Fibroblast of skin of scalp (primary cell): Measurements from ENCODE around the gene ARTN.
A peak's percentile ranks its signal among the peaks of the same experiment; 100 is the strongest.

Source experiments
- DNase-seq: peaks from one replicate; pipeline ENCODE4 v3.0.0-alpha.2; 2013

Gene ARTN

DNA sequence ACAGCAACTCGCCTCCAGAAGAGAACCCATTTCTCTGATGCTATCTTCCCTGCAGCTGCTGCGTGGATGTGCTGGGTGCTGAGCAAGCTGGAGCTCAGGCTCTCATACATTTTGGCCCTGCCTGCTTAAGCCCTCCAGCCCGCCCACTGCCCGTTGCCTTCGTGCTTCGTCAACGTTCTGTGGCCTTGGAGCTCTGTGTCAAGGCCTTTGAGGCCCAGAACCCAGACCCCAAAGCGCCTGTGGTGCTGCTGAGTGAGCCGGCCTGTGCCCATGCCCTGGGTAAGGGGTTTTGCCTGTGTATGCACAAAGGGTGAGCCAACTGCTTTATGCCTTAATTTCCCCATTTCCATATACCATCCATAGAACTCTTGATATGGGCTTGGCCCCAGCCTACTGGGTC lies 37.3 kb downstream of the ARTN start:
- no peak for DNase-seq

DNA sequence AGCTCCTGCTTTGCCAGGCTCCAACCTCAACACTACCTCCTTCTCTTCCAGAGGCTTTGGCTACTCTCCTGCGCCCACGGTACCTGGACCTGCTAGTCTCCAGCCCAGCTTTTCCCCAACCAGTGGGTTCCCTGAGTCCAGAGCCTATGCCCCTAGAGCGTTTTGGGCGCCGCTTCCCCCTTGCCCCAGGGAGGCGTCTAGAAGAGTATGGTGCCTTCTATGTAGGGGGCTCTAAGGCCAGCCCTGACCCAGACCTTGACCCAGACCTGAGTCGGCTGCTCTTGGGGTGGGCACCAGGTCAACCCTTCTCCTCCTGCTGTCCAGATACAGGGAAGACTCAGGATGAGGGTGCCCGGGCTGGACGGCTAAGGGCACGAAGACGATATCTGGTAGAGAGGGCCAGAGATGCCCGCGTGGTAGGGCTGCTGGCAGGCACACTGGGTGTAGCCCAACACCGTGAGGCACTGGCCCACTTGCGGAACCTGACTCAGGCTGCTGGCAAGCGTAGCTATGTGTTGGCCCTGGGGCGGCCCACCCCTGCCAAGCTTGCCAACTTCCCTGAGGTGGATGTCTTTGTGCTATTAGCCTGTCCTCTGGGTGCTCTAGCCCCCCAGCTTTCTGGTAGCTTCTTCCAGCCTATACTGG lies 37.9 kb downstream of the ARTN start:
- no peak for DNase-seq

DNA sequence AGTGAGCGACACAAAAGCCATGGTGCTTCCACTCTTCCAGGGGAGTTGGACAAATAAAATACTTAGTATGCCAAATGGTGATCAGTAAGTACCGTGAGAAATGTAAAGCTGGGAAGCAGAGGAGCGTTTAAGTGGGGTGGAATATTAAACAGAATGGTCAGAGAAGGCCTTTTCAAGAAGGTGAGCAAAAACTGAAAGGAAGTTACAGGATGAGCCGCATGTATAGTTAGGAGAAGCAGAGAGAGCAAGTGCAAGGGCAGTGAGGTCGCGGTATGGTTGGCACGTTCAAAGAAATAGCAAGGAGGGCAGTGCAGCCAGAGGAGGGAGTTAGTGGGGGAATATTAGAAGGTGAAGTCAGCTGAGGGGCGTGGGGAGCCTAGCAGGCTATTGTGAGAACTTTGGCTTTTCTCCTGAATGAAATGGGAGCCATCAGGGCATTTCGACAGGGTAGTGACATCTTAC lies 40.4 kb downstream of the ARTN start:
- no peak for DNase-seq

DNA sequence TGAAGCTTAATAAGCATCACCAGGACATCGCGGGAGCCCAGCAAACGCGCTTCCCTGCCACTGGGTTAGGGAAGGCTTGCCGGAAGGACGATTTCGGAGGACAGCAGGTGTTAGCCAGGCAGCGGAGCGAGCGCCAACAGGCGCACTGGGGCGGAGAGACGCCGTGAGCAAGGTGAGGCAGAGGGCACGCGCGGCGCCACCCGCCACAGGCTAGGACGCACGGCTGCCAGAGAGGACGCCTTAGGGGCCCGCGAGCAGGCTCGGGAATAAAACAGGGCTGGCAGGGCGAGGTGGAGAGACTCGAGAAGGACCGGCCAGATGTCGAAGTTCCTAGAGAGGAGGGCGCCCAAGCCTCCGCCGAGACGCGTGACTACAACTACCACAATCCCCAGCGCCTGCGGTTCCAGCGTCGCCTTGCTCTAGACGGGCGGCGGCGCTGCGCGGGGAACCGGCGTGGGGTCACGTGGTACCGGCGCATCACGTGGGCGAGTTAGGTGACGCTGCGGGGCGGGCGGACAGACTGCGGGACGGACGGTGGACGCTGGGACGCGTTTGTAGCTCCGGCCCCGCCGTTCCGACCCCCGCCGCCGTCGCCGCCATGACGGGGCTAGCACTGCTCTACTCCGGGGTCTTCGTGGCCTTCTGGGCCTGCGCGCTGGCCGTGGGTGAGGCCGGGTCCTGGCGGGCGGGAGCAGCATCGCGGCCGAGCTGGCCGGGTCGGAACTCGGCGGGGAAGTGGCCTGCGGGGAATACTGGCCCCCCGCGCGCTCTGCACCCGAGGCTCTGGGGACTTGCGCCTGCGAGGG lies 41.0 kb downstream of the ARTN start, which contains the start of gene ATP6V0B:
Gene ATP6V0B, plus strand, starts transcription at position 518 of the 806 bp plus-strand sequence. Its CDS starts 81 bp downstream, at position 599.
- DNase-seq = peak; percentile 94

DNA sequence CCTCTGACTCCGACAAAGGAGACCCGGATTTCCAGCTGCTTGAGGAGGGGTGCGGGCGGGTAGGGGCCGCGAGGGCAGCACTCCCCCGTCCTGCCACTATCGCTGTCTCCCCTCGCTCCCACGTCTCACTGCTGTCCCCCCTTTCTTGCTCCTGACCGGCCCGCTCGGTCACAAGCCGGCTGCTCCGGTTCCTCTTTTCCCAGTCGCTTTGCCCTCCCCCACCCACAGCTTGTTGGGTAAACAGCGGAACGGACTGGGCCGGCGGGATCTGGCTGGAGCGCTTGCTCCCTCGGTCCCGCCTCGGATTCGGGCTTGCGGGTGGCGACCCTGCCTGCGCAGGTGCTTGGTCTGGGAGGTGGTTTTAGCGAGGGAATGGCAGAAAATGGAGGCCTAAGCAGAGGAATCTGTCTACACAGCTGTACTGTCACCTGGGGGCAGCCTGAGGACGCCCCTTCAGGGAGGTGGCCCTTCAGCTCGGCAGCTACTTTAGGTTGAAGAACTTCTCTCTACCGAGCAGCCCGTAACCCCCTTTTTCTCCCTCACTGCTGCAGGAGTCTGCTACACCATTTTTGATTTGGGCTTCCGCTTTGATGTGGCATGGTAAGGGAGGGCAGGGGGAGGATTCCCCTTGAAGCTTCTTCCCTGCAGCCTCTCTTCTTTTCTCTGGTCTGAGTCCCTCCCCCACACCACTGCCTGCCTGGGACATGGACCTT lies 41.8 kb downstream of the ARTN start:
- DNase-seq = no peak

DNA sequence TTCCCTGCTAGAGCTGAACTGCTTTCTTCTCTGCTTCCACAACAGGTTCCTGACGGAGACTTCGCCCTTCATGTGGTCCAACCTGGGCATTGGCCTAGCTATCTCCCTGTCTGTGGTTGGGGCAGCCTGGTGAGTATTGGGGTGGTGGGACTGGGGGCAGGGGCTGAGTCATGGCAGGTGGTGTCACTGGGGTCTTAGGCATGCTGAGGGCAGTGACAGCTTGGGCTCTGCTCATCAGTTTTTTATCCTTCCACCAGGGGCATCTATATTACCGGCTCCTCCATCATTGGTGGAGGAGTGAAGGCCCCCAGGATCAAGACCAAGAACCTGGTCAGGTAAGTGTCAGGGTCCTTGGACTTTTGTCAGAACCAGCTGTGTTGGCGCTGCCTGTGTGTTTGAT lies 42.4 kb downstream of the ARTN start:
- no peak for DNase-seq

DNA sequence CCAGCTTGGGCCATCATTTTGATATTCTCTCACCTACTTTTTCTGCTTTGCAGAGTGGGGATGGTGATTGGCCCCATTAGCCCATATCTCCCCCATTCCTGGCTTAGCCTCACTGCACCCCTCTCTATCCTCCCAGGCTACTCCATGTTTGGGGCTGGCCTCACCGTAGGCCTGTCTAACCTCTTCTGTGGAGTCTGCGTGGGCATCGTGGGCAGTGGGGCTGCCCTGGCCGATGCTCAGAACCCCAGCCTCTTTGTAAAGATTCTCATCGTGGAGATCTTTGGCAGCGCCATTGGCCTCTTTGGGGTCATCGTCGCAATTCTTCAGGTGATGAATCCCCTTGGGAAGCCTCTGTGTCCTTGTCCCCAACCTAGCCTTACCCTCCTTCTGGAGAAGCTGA lies 43.3 kb downstream of the ARTN start:
- no peak for DNase-seq

DNA sequence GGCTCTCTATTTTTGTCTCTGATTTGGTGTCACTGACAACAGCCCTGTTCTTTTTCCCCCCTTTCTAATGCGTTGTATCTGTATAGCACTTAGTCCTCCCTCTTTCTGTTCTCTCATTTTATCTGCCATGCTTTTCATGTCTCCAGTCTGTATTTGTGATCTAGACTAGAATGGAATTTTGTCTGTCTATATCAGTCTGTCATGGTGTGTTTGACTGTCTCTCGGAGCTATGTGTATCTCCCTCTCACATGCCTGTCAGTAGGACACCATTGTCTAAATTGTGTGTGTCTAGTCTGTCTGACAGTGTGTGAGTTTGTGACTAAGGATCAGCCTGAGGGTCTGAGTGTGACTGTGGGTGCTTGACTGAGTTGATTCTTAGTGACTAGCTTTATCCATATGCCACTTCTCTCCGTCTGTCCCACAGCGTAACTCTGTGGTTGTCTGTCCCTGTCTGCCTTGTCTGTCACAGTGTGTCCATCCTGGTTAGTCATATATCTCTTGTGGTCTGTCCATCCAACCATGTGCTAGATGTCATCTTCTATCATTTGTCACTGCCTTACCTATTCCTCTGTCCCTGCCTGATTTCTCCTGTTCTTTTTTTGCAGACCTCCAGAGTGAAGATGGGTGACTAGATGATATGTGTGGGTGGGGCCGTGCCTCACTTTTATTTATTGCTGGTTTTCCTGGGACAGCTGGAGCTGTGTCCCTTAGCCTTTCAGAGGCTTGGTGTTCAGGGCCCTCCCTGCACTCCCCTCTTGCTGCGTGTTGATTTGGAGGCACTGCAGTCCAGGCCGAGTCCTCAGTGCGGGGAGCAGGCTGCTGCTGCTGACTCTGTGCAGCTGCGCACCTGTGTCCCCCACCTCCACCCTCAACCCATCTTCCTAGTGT lies 44.0 kb downstream of the ARTN start:
- DNase-seq = no peak

DNA sequence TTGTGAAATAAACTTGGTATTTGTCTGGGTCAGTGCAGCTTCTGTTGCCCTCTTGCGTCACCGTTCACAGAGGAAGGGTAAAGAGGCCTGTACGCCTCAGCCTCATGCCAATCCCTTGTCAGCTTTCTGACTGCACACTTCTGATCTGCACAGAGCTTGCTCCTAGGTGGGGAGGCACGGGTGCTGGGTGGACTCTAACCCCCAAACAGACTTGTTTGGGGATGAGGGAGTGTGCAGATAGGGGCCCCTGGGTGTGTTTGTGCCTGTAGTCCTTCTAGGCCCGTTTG lies 44.6 kb downstream of the ARTN start:
- no peak for DNase-seq

DNA sequence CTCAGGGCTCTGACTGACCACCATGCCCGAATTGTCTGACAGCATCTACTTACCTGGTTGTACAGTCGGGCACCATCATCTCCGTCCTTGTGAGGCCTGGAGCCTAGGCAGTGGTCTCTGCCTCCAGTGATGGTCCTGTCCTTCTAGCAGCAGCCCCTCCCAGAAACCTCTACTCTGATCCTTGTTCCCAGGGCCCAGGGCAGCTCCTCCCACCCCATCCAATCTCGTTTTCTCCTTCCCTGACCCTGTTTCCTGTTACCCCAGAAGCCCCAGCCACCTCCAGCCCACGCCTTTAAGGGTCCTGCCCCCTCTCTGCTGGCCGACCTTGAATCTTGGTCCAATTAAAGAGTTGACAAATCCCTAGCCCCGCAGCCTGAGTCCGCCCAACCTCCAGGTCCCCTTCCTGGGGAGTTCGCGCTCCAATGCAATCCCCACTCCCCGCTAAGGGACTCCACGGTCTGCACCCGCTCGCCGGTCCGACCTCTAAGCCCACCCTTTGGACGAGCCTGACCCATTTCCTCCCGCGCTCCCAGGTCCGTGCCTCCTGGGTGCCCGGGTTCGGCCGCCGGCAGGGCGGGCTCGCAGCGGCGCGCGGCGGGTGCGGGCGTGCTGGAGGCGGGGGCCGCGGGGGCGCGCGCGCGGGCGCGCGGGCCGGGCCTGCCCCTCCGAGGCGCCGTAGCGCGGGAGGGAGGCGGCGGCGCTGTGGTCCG lies 45.1 kb downstream of the ARTN start, which contains the start of gene B4GALT2:
Gene B4GALT2, plus strand, starts transcription at position 660 of the 710 bp plus-strand sequence. CDS start 1,951 bp downstream, outside the sequence.
- peak; percentile 53 for DNase-seq

DNA sequence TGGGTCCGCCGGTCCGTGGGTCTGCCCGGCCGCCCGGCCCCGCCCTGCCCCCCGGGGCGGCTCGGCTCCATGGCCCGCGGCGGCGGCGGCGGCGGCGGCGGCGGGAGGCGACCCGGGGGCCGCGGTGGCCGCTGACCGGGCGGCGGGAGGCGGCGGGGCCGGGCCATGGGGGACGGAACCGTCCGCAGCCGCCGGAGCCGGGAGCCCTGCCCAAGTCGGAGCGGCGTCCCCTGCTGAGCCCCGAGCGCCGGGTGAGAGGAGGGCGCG lies 45.6 kb downstream of the ARTN start:
- no peak for DNase-seq

DNA sequence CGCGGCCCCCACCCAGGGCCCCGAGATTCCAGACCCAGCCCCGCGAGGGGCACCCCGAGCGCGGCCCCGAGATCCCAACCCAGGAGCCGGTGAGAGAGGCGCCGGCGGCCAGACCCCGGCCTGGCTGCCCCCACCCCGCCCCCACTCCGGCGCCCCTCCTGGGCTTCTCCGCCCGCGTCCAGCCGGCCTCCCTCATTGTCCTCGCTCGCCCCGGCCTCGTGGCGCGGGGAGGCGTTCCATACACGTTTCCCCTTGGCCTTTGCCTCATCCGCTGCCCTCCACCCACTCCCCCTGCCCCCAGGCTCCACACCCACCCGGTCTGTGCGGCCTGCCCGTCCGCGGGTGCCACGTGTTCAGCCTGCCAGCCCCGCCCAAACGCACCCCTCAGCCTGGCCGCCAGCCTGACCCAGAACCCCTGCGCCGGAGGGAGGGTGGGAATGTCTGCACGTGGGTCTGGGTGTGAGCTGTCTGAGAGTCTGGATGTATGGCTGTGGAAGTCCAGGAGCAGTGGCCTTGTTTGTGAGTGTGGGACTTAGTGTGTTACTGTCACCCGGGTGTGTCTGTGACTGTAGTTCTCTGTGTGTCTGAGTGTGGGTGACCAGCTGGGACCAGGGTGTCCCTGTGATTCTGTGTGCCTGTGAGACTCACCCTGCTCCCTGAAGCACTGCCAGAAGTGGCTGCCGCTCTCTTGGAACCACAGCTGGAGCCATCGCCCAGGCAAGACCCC lies 46.1 kb downstream of the ARTN start:
- peak; percentile 73 for DNase-seq

DNA sequence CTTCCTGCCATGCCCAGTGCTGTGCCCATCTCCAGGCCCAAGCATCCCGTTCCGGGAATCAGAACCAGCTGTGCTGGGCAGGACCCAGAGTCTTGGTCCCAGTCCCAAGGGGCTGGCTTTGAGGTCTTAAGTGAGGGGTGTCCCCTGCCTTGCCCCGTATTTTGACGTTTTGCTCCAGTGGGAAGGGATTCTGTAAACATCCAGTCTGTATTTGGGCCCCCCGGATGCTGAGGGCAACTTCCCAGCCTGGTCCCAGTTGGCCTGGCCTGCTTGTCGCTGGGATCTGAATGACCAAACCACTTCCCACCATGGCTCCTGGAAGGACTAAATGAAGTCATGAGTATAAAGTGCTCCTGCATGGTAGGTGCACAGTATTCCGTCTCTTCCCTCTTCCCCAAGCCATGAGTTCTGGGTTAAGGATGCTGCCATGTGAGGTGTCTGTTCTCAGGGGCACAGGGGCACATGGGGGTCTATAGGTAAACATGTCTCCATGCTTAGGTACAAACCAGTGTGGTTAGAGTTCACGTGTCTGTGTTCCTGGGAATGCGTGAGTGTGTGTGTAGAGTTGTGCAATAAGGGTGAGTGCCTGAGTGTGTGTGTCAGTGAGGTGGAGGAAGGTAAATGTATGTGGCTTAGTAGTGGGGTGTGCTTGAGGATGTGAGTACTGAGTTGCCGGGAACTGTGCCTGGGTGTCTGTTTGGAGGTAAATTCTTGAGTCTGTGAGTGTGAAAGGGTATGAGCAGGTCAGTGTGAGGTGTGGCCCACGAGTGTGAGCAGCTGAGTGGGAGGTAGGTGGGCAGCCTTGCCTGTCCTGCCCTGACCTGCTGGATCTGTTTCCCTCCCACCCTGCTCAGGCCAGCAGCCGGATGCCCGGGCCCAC lies 46.9 kb downstream of the ARTN start:
- no peak for DNase-seq

DNA sequence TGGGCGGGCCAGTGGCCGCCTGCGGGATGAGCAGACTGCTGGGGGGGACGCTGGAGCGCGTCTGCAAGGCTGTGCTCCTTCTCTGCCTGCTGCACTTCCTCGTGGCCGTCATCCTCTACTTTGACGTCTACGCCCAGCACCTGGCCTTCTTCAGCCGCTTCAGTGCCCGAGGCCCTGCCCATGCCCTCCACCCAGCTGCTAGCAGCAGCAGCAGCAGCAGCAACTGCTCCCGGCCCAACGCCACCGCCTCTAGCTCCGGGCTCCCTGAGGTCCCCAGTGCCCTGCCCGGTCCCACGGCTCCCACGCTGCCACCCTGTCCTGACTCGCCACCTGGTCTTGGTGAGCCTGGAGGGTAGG lies 47.5 kb downstream of the ARTN start:
- DNase-seq = no peak

DNA sequence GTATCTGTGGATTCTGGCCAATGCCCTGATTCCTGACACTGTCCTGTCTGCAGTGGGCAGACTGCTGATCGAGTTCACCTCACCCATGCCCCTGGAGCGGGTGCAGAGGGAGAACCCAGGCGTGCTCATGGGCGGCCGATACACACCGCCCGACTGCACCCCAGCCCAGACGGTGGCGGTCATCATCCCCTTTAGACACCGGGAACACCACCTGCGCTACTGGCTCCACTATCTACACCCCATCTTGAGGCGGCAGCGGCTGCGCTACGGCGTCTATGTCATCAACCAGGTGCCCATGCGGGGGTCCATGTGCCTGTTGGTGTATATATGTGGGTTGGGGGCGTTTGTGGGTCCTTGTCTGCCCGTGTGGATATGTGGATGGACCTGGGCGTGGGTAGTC lies 48.0 kb downstream of the ARTN start:
- no peak for DNase-seq

DNA sequence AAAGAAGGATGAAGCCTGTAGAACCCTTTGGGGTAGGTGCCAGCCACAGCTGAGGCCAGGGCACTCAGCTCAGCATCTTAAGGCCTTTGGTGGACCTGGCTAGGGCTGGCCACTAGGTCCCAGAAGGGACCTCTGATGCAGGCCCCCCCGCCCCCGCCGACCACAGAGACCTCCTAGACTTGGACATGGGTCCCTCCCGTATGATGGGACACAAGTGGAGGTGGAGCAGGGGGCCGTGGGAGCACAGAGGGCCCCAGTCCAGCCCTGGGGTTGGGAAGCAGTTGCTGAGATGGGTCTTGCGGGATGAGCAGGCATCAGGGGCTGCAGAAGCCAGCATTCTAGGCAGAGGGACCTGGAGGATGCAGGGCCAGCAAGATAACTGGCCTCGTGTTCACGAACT lies 48.6 kb downstream of the ARTN start:
- no peak for DNase-seq

DNA sequence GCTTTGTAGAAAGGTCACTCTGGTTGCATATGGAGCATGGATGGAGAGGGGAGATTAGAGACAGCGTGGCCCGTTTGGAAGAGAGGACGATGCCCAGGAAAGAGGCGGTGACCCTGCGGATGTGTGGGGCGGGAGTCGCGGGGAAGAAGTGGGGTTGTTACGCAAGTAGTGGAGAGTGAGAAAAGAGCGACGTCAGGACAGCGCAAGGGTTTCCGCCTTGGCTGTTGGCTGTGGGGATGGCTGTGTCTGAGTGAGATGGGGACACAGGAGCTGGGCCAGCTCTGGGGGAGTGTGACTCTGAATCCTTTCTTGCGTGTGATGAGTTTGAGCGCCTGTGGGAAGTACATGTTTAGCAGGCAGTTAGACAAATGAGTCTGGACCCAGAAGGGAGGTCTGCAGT lies 49.2 kb downstream of the ARTN start:
- DNase-seq = no peak

DNA sequence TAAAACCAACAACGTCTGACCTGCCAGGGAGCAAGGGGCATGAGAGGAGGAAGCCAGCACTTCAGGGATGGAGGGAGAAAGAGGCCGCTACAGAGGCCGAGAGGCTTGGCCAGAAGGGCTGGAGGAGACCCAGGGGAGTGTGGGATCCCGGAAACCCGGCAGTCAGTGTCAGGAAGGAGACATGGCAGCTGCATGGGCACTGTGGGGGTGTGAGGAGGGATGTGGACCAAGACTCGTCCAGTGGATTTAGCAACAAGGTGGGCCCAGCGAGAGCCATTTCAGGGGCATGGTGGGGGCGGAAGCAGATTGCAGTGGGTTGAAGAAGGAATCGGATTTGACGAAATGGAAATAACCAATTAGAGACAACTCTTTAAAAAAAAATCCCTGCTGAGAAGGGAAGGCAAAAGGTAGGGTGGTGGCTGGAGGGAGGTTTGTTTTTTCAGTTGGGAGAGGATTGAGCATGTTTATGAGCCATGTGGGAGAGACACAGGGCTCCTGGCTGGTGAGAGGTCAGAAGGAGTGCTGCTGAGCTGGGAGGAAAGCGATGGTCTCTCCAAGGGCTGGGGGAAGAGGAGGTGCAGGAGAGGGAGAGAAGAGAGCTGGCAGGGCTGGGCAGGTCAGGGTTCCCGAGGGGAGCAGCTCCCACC lies 49.8 kb downstream of the ARTN start:
- no peak for DNase-seq

DNA sequence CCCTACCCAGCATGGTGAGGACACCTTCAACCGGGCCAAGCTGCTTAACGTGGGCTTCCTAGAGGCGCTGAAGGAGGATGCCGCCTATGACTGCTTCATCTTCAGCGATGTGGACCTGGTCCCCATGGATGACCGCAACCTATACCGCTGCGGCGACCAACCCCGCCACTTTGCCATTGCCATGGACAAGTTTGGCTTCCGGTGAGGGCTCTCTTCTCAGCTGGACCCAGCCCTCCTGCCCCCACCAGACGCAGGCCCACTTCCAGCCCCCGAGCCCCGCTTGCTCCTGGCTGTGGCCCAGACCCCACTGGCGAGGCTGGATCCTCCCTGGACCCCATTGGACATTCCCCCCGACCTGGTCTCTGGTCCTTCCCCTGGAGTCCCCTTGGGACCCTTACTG lies 51.3 kb downstream of the ARTN start:
- no peak for DNase-seq
